ENCODE measurements around the gene ANKRD55.
"Not testable (repeated sequence)": the region's sequence is repeated elsewhere in the genome, so short reads cannot be mapped to it uniquely, and the experiment has no call there.

The ANKRD55 gene

DNA sequence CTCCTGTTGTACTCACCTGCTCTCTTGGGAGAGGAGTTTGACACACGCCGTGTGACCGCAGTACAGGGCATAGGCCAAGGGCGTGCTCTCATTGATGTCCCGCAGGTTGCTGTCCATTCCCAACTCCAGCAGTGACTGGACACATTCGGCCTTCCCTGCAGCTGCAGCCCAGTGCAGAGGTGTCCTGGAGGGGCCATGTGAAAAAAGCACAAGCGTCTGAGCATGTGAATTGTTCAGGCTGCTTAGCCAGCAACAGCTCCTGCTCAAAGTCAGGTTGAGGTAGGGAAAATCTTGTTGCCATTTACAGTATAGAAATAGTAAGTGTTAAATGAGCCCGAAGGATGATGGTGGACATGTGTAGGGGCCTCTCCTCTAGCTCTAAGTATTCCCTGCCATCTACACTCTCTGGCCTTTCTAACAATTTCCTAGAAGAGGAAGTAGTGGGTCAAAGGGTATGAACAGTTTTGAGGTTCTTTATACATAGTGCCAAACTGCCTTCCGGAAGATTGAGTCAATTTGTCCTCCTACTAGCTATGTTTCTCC, 116.5 kb downstream of the ANKRD55 start:
- DNase-seq (ENCODE audit: insufficient read length, low spot score): no peak
- TF ChIP-seq POLR2A (IDR thresholded peaks at IDR 0.05; ENCODE audit: low read depth, low read length): no peak
- FAIRE-seq: no peak

DNA sequence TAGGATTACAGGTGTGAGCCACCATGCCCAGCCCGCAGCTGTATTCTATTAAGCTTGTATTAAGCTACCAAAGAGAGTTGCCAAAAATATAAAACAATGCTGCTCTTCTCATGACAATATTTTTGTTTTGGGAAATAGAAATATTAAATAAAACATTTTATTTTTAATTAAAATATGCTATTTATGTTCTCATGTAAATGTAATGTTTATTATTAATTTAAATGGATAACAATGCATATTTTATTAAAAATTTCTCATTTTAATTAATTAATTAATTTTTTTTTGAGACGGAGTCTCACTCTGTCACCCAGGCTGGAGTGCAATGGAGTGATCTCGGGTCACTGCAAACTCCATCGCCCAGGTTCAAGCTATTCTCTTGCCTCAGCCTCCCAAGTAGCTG, 117.5 kb downstream of the ANKRD55 start:
- FAIRE-seq (no peak), DNase-seq (ENCODE audit: insufficient read length, low spot score) (no peak)
- no peak for TF ChIP-seq POLR2A (IDR thresholded peaks at IDR 0.05; ENCODE audit: low read depth, low read length)

DNA sequence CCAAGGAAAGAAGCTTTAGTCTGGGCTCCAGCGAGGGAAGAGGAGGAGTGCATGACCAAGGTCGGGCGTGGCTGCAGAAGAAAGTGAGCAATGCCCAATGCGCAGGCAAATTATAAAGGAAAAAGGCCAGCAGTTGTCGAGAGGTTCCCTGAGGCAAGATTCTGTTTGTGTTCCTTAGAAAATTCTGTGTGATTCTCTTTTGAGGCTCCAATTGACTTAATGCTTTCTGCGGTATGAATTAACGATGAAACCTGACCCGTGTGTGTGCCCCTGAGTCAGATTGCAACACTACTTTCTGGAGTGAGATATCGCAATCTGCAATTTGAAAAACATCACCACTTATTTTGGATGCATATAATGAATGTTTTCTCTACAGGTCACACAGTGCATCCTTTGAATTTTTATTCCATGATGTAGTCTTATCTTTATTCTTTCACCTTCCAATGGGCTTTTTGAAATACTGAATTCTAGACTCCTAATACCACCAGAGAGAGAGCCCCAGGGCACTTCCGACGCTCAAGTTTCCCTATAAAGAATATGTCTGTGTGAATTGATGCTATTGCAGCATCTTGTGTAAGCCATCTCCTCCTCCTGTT, 120.5 kb downstream of the ANKRD55 start:
- DNase-seq (ENCODE audit: insufficient read length, low spot score) (peak; percentile 28), FAIRE-seq (no peak)
- TF ChIP-seq POLR2A (IDR thresholded peaks at IDR 0.05; ENCODE audit: low read depth, low read length): no peak

DNA sequence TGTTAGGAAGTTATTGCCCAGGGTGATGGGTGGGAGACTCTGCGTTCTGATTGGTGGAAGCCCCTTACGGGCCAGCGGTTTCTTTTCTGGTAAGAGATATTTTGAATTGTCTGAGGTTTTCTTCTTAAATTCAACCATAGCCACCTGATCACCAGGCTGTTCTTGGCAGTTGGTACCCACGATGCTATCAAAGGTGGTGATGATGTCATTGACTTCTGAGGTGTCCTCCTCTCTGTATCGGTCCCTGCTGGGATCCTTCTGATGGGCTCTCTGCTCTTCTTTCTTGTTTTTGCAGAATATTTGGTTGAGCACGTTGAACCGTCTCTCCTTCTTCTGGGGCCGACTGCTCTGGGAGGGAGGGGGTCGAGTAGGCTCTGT, 121.7 kb downstream of the ANKRD55 start:
- no peak for FAIRE-seq
- TF ChIP-seq POLR2A (IDR thresholded peaks at IDR 0.05; ENCODE audit: low read depth, low read length): no peak
- no peak for DNase-seq (ENCODE audit: insufficient read length, low spot score)

DNA sequence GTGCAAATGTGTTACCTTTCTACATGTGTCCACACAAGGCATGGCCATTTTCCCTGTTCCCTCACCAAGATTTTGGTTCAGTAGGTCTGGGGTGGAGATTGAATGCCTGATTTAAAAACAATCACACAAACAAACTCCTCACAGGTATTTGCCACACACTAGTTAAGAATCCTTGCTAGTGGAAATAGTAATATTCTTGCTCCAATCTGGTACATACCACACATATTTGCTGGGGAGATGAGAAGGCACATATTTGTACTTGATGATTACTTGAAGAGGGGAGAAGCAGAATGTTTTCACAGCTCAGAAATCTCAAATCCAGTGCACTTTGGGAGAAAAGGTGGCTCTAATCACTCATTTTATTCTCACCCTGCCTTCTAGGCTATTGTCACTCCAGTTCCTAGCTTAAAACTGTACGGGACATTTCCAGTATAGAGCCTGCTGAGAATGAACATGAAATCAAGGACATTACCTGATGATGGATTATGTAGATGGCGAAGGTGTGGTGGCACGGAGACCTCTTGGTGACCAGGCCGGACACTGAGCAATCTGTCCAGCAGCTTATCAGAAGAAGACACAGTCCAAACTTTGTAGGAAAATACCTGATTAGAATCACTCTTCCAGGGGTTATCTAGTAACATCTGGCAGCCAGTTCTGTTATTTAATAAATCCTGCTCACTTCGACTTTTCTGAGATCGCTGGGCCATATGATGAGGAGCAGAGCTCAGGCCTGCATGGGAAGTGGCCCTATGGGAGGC, 122.3 kb downstream of the ANKRD55 start:
- TF ChIP-seq POLR2A (IDR thresholded peaks at IDR 0.05; ENCODE audit: low read depth, low read length): no peak
- FAIRE-seq (no peak), DNase-seq (ENCODE audit: insufficient read length, low spot score) (no peak)

DNA sequence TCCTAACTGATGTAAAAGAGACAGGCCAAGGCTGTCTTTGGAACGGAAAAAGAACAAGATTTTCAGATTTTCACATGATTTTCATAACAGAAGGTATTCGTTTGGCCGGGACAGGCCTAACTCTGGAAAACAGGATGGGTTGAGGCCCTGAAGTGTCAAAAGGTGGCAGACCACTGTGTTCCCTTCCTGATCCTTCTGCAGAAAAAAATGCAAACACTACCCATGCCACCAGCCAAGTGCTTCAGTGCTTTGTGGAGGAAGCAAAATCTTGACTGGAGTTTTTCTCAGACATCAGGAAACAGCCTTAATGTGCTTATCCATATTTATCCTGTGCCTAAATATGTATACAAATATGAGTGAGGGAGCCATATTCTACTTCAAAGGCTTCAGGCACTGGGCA, 124.9 kb downstream of the ANKRD55 start:
- no peak for FAIRE-seq
- no peak for DNase-seq (ENCODE audit: insufficient read length, low spot score)

DNA sequence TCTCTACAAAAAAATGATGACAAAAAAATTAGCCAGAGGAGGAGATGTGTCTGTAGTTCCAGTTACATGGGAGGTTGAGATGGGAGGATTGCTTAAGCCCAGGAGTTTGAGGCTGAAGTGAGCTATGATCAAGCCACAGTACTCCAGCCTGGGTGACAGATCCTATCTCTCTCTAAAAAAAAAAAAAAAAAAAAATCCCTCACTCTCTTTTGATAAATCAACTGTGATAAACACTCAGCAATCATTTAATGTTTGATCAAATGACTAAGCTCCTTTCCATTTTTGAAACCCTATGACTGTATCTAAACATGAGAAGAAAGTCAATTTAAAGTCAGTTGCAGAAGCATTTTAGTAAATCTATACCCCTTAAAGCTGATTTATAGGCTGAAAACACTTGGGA, 126.3 kb downstream of the ANKRD55 start:
- FAIRE-seq (no peak), DNase-seq (ENCODE audit: insufficient read length, low spot score) (no peak)
- TF ChIP-seq POLR2A (IDR thresholded peaks at IDR 0.05; ENCODE audit: low read depth, low read length): no peak

More for the DNA sequence above, 124.9 kb downstream of the ANKRD55 start:
- TF ChIP-seq POLR2A (IDR thresholded peaks at IDR 0.05; ENCODE audit: low read depth, low read length): no peak

DNA sequence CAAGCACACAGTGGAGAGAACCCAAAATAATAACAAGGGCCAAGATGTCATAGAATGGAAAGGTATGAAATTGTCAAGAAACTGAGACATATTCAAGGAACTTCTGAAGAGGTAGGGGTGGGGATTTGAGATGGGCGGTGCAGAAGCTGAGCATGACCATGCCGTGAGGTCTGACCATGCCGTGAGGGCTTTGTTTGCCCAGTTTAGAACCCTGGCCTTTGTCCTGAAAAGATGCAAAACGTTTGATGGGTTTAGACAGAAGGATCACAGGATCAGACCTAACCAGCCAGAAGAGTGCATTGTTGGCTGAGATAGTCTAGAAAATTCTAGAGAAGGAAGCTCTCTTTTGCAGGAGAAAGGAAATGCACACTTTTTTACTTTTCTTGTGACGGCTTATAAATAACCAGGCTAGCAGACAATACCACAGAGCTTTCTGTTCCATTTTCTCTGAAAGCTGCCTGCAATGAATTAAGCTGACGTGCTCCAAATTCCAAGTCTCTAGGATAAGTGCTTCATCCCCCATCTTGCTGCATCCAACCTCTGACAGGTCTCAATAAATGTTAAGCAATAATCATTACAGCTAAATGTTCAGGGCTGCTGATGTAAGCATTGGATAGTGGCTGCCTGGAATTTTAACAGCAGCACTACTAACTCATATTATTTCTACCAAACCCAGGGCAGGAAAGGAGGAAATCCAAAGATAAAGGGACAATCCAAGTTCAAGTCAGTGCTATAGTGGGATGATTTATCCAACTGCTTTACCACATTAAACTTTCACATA, 127.4 kb downstream of the ANKRD55 start:
- DNase-seq (ENCODE audit: insufficient read length, low spot score): no peak
- no peak for TF ChIP-seq POLR2A (IDR thresholded peaks at IDR 0.05; ENCODE audit: low read depth, low read length)
- FAIRE-seq: no peak

DNA sequence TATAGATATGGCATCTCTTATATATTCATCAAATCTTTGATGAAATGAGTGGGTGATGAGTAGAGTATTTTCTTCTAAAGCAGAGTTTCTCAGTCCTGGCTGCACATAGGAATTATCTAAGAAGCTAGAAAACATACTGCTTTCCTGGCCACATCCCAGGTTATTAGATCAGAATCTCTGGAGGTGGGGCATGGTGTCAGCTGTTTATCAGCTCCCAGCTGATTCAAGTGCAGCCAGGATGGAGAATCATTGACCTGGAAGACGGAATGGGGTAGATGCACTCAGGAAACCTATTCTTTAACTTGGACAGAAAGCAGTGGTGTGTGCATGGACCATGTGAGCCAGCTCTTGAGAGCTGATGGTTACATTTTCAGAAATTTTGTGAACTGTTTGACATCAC, 130.2 kb downstream of the ANKRD55 start:
- TF ChIP-seq POLR2A (IDR thresholded peaks at IDR 0.05; ENCODE audit: low read depth, low read length): no peak
- no peak for DNase-seq (ENCODE audit: insufficient read length, low spot score)
- FAIRE-seq: no peak

DNA sequence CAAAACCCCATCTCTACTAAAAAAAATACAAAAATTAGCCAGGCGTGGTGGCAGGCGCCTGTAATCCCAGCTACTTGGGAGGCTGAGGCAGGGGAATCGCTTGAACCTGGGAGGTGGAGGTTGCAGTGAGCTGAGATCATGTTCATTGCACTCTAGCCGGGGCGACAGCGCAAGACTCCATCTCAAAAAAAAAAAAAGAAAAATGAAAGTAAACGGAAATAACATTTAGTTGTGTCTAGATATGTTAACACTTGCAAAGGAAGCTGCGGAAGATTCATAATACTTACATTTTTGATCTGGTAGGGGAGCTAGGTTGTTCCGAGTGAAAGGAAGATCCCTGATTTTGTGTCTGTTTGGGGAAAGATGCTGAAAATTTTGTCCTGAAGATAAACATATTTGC, 130.9 kb downstream of the ANKRD55 start:
- not testable (repeated sequence) for DNase-seq (ENCODE audit: insufficient read length, low spot score); FAIRE-seq

DNA sequence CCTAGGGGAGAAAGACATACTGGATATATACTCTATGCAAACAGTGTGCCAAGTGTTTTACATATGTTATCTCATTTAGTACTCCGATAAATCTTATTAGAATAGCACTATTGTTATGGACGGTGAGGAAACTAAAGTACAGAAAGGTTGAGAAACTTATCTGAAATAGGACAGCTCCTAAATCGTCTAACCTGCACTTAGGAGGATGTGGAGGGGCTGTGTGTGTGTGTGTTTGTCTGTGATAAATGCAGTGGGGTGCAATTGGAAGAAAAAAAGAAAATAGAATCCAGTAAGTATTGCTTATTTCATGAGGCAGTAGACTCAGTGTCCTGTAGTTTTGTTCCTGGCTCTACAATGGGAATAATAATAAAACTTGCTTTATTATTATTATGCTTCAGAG, 131.9 kb downstream of the ANKRD55 start:
- no peak for FAIRE-seq
- TF ChIP-seq POLR2A (IDR thresholded peaks at IDR 0.05; ENCODE audit: low read depth, low read length): no peak
- DNase-seq (ENCODE audit: insufficient read length, low spot score): no peak

DNA sequence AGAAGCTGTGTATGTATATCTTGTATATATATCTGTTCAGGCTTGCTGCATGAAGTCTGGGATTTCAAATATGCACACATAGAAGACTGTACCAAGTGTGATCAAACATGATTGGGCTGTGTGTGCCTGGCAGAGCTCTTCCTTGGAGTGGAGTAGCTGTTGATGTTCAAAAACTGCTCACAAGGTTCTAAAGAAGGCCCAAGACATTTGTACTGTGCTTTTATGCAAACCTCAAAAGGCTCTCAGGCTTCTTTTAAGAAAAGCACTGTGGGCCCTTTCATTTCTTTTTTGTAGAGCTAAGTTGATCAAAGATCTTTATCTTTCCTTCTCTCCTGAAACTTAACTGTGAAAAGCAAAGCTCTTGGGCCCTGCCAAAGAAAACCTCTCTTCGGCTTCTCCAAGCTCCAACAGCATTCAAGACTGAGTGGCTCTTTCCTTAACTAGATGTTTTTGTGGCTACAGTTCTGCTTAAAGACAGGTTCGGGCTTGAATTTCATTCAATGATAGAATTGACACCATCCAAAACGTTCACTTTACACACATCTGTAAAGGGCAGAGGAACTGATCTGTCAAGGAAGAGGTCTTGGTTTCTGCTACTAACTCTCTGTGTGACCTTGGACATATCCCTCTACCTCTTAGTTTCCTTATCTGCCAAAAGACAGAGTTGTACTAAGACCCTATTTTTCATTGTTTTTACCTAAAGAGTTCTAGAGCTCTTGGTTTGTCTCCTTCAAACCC, 132.5 kb downstream of the ANKRD55 start:
- no peak for DNase-seq (ENCODE audit: insufficient read length, low spot score)
- FAIRE-seq: no peak
- TF ChIP-seq POLR2A (IDR thresholded peaks at IDR 0.05; ENCODE audit: low read depth, low read length): no peak

DNA sequence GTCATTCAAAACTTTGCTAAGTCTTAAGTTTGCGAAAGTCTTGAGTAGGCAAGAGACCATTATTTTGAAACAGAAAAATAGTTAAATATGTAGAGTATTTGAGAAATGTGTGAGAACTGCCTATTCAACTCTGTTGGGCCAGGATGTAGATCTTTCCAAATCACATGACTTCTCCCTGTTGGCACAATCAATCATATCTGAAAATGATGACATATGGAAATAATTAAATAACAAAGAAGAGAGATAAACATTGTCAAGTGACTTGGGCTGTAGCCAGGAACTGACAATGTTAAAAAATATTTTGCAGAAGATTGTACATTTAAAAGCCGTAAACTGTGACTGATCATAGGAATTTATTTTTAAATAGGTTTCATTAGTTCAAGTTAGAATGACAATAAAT, 133.8 kb downstream of the ANKRD55 start:
- DNase-seq (ENCODE audit: insufficient read length, low spot score) (no peak), FAIRE-seq (no peak)
- TF ChIP-seq POLR2A (IDR thresholded peaks at IDR 0.05; ENCODE audit: low read depth, low read length): no peak

DNA sequence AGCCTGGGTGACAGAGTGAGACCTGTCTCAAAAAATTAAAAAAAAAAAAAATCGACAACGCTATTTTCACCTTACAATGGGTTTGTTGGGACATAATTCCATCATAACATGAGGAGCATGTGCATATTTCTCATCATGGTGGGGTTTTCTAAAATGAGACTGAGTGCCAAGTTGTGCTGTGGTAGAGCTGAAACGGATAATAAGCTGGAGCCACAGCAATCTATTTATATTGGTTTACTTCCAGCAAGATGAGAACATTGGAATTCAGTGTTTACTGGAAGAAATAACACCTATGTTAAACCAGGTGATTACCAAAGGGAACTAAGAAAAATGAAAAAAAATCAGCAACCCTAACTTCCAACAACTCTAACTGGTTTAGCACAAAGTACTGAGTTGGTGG, 136.1 kb downstream of the ANKRD55 start:
- no peak for TF ChIP-seq POLR2A (IDR thresholded peaks at IDR 0.05; ENCODE audit: low read depth, low read length)
- FAIRE-seq: no peak
- DNase-seq (ENCODE audit: insufficient read length, low spot score): no peak

Measured in H54 (cell line).